CD4-positive, alpha-beta T cell treated with Interleukin-17A for 4 hours (primary cell): ENCODE data around the gene FGFRL1.
A peak's percentile ranks its signal among the peaks of the same experiment; 100 is the strongest.
"Not testable (repeated sequence)": the region's sequence is repeated elsewhere in the genome, so short reads cannot be mapped to it uniquely, and the experiment has no call there.

Experiments
- DNase-seq: peaks from one replicate; pipeline ENCODE4 v3.0.0-alpha.2; 2020; ENCODE audit warnings: mixed read lengths

The FGFRL1 gene

DNA sequence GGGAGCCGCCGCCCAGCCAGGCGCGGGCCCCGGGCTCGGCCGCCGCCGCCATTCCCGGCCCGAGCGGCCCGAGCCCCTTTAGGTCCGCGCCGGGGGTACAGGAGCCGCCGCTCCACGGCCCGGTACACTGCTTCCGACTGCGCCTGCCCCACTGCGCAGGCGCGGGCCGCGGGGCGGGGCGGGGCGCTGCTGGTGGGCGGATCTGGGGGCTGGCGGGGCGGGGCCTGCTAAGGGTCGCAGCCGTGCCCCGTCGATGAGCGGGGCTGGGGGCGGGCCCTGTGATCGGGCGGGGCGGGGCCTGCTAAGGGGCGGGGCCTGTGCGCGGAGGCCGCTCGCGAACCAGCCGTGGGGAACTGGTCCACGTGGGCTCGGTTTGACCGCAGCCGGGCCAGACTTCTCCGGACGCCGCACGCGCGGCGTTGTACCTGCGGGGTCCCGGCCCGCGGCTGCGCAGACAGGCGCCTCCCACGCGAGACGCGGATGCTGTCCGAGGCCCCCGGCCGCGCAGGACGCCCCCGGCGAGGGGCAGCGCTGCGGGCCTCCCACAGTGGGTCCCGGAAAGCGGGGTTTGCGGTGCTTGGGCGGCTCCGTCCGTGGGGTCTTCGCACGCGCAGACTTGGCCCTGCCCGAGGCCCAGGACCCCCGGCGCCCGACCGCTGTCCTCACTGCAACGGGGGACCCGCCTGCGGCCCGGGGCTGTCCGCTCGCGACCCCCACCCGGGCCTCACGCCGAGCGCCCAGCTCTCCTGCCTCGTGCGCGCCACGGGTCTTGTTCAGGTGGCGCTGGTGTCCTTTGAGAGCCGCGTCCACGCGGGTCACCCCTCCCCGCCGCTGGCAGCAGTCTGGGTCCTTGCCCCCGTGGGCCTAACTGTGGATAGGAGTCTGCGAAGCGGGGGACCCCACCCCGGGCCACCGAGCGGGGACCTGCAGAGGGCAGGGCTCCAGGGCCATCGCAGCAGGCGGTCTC, 37.7 kb upstream of the FGFRL1 start, which contains the start of gene DGKQ:
DGKQ (minus strand) TSS at position 139 of the 967 bp plus-strand sequence; CDS start at position 52, 87 bp downstream.
- DNase-seq, result peak; percentile 92

- DNase-seq, result no peak
These were observed 36.8 kb upstream of the FGFRL1 start for GRCh38 chr4:974668-975067.

- not testable (repeated sequence) for DNase-seq
These were observed 35.4 kb upstream of the FGFRL1 start for GRCh38 chr4:976016-976415.

- no peak for DNase-seq
These were observed 32.3 kb upstream of the FGFRL1 start for GRCh38 chr4:978957-979701.

DNA sequence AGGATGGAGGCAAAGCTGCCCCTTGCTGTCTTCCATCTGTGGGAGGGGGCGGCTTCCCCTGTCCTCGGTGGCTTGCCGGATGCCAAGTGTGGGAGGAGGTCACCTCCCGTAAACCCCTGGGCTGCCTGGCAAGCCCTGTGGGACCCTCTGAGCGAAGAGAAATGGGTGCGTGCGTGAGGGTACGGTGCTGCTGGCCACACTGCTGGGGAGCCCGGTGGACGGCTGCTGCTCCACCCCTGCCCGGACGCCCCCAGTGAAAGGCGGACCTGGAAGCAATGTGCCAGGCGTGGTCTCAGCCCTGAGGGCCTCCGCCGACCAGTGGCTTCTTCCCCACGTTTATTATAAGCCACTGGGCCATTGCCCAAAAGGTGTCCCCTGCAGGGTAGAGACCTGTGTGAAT, 29.1 kb upstream of the FGFRL1 start:
- DNase-seq, result no peak

DNA sequence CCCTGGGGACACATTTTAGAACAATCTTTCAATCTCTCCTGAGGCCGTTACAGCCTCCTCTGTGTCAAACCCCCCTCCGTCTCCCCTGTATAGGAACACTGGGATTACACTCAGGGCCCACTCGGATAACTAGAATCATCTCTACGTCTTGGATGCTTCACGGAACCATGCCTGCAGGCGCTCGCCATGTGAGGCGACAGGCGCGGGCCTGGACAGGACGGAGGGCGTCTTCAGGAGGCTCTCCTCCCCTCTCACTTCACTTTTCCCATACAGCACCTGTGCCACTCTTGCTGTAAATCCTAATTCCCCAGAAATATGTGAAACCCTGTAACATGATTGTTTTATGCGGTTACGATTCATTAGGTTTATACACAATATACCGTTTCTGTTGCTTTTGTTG, 28.6 kb upstream of the FGFRL1 start:
- DNase-seq, result no peak

DNA sequence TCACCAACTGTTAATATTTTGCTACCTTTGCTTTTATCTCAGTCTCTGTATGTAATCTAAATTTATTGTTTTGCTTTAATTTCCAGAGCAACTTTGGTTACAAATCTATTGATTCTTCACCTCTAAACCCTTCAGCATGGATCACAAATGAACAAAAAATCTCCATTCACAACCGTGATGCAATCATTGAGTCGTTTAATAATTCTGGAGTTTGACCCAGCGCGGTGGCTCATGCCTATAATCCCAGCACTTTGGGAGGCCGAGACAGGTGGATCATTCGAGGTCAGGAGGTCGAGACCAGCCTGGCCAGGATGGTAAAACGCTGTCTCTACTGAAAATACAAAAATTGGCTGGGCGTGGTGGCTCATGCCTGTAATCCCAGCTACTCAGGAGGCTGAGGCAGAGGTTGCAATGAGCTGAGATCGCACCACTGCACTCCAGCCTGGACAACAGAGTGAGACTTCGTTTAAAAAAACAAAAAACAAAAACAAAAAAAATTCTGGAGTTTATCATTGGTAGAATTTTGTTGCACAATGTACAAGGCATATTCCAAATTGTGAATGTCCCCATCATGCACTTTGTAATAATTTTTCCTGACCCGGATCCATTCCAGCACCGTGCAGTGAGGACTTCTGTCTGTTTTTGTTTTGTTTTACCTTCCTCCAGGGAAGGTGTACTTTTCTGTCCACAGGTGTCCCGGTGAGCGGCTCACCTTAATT, 26.9 kb upstream of the FGFRL1 start:
- no peak for DNase-seq

DNA sequence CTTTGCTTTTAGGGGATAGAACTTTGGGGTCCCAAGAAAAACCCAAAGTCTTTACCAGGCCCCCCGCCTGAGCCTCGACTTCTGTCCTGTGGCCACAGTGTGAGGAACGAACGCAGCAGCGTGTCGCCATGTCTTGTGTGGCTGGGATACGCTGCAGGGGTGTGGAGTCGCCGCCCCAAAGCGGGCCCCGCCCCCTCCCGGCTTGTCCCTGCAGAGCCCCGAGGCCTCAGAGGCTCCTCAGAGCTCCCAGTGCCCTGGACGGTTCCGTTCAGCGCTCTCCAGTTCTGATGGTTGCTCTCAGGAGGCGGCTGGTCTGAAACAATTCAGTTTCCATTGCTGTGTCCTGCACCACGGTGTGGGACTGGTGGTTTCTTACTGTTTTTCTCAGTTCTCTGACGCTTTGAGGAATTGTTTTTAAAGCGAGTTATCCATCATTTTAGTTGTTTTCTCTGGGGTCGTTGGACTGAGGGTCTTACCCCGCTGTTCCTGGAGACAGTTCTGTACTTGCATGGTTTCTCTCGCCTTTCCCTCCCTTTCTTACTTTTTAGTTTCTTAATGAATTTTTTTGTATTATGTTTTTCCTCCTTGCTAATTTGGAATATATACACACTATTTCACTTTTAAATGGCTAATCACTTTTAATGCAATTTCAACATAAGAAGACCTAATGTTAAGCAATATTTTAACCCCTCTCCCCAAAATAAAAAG, 26.1 kb upstream of the FGFRL1 start:
- peak; percentile 87 for DNase-seq

GRCh38 chr4:986428-986878, 25.0 kb upstream of the FGFRL1 start:
- no peak for DNase-seq

DNA sequence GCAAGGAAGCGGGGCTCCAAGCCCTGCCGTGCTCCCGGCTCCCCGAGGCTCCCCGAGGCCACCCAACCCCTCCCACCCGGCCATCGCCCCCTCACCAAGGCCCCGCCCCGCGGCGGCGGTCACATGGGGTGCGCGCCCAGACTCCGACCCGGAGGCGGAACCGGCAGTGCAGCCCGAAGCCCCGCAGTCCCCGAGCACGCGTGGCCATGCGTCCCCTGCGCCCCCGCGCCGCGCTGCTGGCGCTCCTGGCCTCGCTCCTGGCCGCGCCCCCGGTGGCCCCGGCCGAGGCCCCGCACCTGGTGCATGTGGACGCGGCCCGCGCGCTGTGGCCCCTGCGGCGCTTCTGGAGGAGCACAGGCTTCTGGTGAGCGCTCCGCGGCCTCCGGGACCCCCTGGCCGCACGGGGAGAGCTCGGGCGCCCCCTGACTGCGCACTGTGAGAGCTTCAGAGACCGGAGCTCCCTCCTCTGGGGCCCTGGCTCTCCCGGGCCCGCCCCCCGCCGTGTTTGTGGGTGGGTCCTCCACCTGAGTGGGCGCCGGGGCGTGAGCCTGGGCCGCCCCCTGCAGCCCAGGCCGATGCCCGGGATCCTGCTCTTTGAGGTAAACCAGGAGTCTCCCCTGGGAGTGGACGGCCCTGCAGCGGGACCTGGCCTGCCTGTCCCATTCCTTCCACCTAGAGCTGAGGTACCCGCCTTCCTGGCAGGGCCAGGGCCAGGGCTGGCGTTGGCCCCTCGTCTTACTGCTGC, 24.4 kb upstream of the FGFRL1 start, which contains the start of gene IDUA:
IDUA (plus strand) TSS at position 166 of the 745 bp plus-strand sequence; CDS start at position 207, 41 bp downstream.
- peak; percentile 94 for DNase-seq

- DNase-seq, result no peak
These were observed 23.6 kb upstream of the FGFRL1 start for GRCh38 chr4:987624-988513.

DNA sequence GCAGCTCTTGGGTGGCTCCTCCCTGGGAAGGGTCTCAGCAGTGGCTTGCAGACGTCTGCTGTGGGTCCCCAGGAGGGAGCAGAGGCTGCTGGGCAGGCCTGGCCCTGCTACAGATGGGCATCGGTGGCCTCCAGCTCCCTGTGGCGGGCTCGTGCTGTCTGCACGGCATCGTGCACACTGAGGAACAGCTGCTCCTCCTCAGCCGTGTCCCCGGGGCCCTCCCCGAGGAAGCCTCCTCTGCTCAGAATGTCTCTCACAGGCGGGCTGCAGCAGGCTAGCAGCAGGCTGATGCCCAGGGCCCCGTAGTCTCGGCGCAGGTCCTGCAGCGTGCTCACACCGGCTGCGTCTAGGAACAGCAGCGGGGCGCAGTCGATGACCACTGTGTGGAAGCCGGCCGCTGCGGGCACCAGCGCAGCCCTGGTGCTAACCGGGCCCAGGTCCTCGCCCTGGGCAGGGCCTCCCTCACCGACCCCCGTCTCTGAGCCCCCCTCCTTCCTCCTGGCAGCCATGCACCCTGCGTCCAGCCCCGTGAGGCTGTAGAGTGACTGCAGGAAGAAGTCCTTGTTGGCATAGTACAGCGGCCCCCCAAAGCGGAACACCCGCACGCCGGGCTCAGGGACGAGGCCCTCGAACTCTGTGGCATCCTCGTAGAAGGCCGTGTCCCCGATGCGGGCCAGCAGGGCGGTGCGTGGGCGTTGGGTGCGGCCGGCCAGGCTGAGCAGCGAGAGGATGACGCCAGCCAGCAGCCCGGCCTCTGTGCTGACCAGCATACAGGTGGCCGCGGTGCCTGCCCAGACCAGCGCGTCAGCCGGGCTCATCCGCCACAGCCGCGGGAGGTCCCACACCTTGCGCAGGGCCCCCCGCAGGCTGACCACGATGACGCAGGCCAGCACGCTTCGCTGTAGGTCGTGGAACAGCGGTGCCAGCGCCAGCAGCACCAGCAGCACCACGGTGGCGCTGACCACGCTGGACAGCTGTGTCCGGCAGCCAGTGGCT, 22.4 kb upstream of the FGFRL1 start:
- no peak for DNase-seq

GRCh38 chr4:989722-990471, 21.5 kb upstream of the FGFRL1 start:
- DNase-seq, result no peak

DNA sequence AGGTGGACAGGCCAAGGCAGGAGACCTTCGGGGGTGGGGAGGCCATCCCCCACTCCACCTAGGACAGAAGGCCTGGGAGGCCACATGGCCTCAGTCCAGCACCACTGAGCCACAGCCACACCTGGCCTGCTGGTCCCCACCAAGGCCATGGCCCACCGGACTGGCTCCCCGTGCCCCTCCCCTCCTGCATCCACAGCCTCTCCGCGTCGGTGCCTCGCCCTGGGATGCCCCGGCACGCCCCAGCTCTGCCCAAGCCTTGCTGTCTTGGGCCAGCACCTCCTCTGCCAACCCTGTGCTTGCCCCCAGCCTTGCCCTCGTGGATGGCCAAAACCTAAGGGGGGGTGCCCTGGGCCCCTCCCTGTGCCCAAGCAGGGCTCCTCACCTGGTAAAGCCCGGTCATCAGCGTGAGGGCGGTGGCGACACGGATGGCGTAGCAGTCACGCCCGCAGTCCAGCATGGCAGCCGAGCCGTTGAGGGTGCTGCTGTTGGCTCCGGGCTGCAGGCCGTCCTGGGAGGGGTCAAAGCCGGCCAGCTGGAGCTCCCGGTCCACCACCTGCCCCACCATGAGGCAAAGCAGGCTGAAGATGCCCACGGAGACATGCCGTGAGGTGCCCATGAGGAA, 20.6 kb upstream of the FGFRL1 start:
- no peak for DNase-seq

GRCh38 chr4:991451-992296, 19.8 kb upstream of the FGFRL1 start:
- no peak for DNase-seq

- DNase-seq, result no peak
These were observed 18.9 kb upstream of the FGFRL1 start for GRCh38 chr4:992297-993110.
